Activated T-cell treated with anti-CD3 and anti-CD28 coated beads for 48 hours (primary cell): ENCODE results near the gene UVRAG.
"Not testable (repeated sequence)": the region's sequence is repeated elsewhere in the genome, so short reads cannot be mapped to it uniquely, and the experiment has no call there.

Experiments
- DNase-seq: peaks from one replicate; pipeline ENCODE4 v3.0.0-alpha.2; 2020; ENCODE audit warnings: low read depth

Gene UVRAG

DNA sequence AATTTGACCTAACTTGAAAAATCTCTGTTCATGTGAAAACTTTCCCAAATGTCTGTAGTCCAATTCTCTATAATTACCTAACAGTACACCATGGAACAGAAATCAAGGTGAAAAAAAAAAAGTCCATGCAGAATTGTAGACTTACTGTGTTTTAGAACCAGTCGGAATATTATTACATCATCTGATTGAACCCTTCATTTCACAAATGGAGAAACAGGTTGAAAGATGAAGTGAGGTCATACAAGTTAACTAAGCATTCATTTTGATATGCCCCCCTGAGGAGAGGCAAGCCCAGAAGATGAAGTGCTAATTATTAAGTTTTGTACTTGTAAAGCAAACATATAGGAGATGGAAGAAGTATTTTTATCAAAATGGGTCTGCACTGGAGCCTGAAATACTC lies 211.9 kb downstream of the UVRAG start:
- DNase-seq, result no peak

- DNase-seq, result no peak
Observed at GRCh38 chr11:76030286-76030685, 215.3 kb downstream of the UVRAG start.

DNA sequence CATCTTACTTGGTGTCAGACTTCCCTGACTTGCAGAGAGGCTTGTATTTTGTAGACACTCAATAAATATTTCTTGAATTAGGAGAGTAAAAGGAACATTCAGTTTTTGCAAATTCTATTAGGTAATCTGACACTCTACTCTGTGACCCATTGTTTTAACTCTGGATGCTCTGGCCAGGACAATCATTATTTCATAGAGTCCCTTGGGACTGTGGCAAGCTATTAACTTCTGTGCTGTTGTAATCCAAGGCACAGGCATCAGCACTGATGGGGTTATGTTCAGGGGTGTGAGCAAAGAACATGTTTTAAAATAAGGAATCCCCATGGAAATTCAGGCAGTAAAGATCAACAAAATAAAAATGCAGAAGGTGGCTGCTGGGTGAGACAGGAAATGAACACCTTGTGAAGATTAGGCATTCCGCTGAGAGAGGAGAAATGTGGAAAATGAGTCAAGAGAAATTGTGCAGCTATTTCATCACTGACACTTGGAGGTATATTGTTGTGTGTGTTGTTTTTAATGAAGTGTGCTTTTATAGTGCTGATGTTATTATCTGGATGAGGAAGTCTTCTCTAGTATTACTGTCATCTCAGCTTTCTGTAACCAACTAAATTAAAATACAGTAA lies 216.1 kb downstream of the UVRAG start:
- no peak for DNase-seq

DNA sequence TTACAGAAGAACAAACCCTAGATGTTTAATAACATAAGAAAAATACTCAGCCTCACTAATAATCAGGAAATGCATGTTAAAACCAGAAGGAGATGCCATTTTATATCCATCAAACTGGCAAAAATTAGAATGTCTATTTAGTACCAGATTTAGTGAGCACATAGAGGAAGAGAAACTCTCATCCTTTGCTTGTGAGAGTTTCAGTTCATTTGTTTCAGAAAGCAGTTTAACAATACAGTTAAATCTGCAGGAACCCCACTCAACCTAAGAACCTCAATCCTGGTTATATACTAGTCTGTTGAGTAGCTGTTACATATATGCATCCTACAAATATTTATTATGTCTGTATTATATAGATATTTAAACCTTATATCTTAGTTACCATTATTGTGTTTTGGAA lies 218.7 kb downstream of the UVRAG start:
- no peak for DNase-seq

- DNase-seq, result no peak
Observed at GRCh38 chr11:76035020-76035419, 220.0 kb downstream of the UVRAG start.

- DNase-seq, result no peak
Observed at GRCh38 chr11:76038608-76039007, 223.6 kb downstream of the UVRAG start.

DNA sequence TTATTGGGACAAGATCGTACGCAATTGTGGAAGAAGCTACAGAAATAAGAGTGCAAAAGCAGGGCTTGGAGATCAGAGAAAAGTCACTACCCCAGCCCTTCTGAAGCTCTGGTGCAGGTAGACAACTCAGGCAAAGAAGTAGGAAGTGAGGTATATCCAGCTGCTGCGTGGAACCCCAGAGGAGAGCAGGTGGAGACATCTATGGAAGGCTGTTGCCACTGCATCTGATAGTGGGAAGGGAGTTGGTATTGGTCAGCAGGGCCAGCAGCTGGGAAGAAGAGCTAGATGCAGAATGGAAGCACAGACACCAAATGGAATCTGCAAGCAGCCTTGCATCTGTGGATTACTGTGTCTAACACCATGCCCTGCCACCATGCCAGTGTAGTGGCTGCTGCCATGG lies 226.2 kb downstream of the UVRAG start:
- DNase-seq, result no peak

- DNase-seq, result no peak
Observed at GRCh38 chr11:76044750-76045320, 229.8 kb downstream of the UVRAG start.

DNA sequence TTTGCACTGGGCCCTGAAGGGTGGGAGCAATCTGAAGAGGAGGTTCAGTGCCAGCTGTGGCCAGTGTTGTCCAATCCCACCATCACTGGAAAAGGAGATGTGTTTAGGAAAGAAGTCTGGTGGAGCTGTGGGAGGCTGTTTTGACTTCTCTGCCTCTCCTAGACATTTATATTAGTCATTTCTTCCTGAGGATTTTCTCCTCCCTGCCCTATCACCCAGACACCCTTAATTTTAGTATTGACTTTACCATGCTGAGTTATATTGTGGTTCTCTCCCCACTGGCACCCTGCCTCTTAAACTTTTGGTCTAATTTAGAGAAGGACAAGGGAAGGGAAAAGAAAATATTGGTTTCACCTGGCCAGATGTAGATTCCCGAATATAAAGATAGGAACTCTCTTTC lies 232.2 kb downstream of the UVRAG start:
- no peak for DNase-seq

DNA sequence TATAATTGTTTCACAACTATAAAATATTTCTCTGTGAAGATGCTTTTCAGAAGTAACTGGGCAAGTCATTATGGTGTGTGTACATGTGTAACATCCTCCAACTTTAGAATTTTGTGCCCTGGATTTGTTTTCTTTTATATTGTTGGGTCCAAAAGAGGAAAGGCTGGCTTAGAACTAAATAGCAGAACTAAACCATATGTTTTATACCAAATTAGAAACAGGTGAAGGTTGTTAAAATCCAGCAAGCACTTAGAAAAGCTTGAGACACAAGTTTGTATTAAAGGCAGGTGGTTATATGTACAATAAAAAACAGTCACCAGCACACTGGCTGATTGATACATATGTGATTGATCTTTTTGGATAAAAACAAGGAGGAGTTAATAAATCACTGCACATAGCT lies 232.8 kb downstream of the UVRAG start:
- DNase-seq, result no peak

DNA sequence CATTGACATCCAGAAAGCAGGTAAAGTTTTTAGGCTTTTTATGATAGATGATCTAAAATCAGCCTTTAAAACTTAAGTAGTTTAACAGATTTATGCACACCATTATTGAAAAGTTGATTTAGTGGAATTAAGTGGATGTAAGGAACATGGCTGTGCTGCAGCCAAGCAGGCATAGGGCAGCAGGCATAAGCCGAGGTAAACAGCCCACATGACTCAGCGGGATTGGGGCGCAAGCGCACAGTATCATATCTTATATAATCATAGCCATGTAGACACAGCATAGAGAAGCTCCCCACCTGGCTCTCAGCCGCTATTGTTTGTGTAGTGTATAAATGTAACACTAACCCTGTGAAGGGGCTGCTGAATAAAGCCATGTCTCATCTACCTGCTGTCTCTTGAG lies 233.8 kb downstream of the UVRAG start:
- DNase-seq, result no peak

- DNase-seq, result no peak
Observed at GRCh38 chr11:76049511-76049910, 234.5 kb downstream of the UVRAG start.

- DNase-seq, result no peak
Observed at GRCh38 chr11:76051937-76052336, 236.9 kb downstream of the UVRAG start.

DNA sequence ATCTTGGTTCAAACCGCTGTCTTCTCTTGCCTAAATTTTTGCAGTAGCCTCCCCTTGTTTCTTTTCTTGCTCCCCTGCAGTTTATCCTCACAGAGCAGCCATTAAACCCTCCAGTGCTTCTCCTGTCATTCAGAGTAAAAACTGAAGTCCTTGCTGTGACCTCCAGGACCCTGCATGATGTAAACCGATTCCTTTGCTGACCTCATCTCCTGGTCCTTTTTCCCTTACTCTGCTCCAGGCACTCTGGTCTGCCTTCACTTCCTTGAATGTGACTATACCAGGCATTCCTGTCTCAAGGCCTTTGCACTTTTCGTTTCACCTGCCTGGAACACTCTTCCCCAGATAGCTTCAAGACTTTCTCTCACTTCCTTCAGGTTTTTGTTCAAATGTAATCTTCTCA lies 239.3 kb downstream of the UVRAG start:
- no peak for DNase-seq

- no peak for DNase-seq
Observed at GRCh38 chr11:76056876-76057275, 241.9 kb downstream of the UVRAG start.

- DNase-seq, result not testable (repeated sequence)
Observed at GRCh38 chr11:76060475-76061036, 245.5 kb downstream of the UVRAG start.

DNA sequence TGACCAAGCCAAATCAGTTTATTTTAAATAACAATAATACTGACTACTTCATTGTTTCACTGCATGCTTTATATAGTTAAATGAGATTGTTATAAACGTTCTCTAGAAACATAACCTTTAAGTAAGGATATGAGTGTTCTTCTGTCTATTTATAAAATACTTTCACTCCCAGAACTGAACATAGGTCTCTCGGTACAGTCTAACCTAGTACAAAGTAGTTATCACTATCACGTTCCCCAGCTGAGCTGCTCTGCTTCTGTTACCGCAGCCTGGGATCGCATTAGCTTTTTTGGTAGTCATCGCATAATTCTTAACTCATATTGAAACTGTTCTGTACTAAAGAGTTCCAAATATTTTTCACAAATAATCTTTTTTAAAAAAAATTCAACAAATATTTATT lies 247.7 kb downstream of the UVRAG start:
- DNase-seq, result no peak

DNA sequence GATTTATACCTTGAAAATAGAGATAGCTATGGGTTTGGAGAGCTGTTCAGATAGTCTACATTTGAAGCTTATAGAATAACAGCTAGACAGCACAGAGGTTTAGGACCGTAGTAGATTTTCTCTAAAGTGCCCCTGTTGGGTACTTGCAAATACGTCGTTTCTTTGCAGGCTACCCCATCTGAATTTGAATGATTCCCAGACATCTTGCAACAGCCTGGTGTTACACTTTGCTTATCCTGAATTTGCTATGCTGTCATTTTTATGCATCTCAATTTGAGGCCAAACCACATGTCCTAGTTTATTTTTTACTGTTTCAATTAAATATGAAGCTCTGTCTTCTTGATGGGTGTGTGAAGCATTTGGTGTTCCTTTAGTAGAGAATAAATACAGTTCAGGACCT lies 249.2 kb downstream of the UVRAG start:
- no peak for DNase-seq

- DNase-seq, result no peak
Observed at GRCh38 chr11:76067099-76067498, 252.1 kb downstream of the UVRAG start.

DNA sequence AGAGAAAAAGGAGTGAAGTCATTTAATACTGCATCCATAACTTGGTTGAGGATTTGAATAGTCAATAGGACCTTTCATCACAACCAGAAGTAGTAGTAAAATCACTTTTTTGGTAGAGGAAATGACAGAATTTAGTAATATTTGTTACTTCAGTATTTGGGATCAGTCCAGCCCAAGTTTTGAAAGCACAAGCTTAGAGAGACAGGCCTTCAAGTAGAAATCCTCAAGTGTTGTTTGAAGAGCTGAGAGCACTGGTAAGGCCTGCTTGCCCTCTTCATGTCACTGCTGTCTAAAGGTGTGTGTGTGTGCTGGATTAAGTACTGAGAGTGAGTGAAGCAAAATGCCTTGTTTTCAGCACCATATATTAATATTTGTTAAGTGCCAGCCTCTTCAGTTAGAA lies 254.0 kb downstream of the UVRAG start:
- no peak for DNase-seq

- DNase-seq, result no peak
Observed at GRCh38 chr11:76071090-76071489, 256.1 kb downstream of the UVRAG start.

GRCh38 chr11:76073724-76074123 lies 258.7 kb downstream of the UVRAG start:
- no peak for DNase-seq

DNA sequence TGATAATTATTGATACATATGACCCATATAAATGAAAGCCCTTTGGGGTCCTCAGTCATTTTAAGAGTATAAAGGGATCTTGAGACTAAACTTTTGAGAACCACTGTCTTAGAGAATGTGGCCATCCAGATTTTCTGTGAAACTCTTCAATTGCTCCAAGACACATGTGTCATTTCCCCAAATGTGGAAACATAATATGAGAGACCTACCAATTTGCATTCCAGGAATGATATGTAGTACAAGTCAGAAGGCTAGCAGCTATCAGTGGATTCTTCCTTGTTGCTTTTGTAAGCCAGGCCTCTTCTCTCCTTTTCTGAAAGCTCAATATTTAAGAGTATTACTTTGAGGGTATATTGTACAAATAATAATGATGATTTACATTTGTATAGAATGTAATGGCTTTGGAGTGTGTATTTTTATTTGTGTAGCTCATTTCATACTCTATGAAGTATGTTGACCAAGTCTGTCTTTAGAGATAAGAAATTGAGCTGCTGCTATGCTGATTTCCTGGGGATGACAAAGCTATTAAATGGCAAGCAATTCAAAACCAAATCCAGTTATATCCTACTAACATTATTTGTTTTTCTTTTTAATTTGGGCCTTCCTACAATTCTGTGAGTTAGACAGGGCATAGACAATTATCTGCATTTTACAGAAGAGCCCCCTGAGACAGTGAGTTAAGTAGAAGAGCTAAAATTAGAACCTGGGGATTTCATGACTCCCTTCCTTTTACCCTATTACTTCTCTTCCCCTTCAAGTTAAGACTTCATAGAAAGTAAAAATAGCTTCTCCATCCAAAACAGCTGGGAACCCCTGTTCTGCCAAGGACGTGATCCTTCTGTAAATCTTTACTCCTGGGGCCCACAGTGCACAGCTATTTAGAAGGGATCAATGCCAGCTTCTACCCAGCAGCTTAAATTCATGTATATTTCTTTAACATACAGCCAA lies 259.4 kb downstream of the UVRAG start:
- DNase-seq, result no peak
